Subcutaneous adipose tissue (tissue), 4 donors: ENCODE results near the gene TNXB. TPM values are rescaled to one million over a fixed set of nuclear protein-coding genes. Genes with fewer than 3 reads are reported as not detected.

Source experiments
- total RNA-seq, 4 donors: library from RNA; depleted of rRNA; stranded (reverse); fragments of >200 nt; gene quantifications; one replicate each; pipeline ENCODE4 v1.1.0, GENCODE V29; 2016
- TF ChIP-seq, protein P1 (sequence below): fragments of 450-650 bp; IDR thresholded peaks from one replicate; pipeline ENCODE4 v1.5.1; 2016; ENCODE audit warnings: low read depth, mild to moderate bottlenecking, control low read depth, antibody characterized with exemption, moderate library complexity

Gene TNXB
- total RNA-seq, 4 donors from 2014 or later = 93.9 to 261 (median 142) TPM

DNA sequence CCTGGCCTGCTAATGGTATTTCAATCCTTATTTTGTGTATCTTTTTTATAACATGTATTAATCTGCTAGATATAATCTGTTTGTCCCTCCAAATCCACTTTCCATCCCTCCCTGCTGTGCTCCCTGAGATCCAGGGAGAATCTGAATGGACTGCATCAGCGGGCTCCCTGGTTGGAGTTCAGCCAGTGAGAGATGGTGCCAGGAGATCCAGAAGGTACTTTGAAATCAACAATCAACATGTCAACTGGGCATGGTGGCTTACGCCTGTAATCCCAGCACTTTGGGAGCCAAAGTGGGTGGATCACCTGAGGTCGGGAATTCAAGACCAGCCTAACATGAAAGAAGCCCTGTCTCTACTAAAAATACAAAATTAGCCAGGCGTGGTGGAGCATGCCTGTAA lies 14.5 kb upstream of the TNXB start:
- TF ChIP-seq, protein P1, sequence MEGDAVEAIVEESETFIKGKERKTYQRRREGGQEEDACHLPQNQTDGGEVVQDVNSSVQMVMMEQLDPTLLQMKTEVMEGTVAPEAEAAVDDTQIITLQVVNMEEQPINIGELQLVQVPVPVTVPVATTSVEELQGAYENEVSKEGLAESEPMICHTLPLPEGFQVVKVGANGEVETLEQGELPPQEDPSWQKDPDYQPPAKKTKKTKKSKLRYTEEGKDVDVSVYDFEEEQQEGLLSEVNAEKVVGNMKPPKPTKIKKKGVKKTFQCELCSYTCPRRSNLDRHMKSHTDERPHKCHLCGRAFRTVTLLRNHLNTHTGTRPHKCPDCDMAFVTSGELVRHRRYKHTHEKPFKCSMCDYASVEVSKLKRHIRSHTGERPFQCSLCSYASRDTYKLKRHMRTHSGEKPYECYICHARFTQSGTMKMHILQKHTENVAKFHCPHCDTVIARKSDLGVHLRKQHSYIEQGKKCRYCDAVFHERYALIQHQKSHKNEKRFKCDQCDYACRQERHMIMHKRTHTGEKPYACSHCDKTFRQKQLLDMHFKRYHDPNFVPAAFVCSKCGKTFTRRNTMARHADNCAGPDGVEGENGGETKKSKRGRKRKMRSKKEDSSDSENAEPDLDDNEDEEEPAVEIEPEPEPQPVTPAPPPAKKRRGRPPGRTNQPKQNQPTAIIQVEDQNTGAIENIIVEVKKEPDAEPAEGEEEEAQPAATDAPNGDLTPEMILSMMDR = no peak

DNA sequence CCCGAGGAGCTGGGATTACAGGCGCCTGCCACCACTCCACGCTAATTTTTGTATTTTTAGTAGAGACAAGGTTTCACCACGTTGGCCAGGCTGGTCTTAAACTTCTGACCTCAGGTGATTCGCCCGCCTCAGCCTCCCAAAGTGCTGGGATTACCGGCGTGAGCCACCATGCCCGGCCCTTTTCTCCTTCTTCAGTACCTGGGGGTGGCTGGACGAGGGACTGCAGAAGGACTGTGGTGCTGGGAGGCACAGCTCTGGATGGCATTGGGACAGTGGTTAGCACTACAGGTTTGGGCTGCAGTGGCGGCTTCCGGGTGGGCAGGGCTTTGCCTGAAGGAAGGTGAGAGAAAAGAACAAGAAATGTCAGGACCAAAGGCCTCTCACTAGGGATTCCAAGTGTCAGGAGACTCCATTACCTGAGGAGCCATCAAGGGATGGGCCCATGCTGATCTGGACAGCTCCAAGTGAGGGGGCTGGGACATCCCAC lies 11.5 kb upstream of the TNXB start:
- TF ChIP-seq, protein P1 = no peak

DNA sequence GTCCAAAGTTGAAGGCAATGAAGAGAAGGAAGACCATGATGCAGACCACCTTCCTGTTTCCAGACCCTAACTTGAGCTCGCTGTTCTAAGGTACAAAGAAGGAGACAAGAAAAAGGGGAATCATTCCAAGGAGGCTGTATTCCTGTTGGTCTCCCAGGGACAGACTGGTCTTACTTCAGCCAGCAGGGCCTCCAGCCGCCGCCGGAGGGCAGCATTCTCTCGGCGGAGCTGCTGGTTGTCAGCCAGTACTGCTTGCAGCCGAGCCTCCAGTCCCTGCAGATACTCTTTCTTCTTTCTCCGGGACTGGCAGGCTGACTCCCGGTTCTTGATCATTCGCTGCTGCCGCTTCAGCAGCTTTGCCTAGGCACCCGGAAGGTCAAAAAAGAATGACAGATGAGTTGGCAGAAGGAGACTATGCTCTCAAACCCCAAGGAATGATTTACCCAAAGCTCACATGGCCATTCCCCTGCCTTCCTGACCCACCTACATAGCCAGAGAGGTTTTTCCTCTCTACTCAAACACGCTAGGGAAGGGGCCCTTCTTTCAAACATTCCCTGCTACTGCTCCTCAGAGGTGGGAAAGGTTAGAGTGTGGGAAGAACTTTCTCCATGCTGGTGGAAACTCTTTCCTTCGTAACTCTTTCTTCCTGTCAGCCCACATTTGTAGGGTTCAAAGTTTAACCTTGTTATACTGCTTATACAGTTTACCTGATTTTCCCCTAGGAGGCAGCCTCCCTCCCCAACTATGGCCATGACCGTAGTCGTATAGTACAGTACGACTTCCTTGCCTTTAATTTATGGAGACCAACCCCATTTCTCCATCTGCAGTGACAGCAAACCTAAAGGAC lies 9.9 kb upstream of the TNXB start:
- TF ChIP-seq, protein P1 = no peak

DNA sequence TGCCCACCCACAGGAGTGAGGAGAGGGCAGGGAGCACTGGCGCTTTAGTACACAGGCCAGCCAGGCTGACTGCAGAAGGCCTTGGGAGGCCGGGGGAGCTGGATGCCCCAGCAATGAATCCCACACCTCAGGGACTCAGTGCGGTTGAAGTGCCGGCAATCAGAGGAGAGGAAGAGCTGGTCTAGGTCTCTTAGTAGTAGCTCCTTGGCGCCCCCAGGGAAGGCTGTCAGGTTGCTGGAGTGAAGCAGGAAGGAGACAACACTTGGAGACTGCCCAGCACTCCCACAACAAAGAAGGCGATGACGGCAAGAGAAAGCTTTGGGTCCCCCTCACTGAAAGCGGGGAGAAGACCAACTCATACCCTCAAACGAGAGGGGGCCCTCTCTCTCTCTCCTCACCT lies 8.3 kb upstream of the TNXB start:
- TF ChIP-seq, protein P1 = no peak

DNA sequence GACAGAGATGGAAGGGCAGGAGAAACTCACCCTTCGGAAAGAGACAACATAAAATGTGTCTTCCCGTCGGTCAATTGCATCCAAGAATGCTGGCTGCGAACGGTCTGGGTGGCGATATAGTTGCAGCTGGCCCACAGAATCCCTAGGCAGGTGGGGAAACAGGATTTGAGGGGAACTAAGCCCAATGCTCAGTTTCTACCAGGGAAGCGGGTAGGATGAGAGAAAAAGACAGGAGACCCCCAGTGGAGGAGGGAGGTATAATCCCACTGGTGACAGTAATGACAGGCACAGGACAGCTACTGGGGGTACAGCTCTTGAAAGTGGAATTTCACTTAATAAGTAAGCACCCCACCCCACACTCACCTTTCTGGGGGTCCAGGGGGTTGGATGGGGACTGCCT lies 7.5 kb upstream of the TNXB start:
- TF ChIP-seq, protein P1 = no peak

DNA sequence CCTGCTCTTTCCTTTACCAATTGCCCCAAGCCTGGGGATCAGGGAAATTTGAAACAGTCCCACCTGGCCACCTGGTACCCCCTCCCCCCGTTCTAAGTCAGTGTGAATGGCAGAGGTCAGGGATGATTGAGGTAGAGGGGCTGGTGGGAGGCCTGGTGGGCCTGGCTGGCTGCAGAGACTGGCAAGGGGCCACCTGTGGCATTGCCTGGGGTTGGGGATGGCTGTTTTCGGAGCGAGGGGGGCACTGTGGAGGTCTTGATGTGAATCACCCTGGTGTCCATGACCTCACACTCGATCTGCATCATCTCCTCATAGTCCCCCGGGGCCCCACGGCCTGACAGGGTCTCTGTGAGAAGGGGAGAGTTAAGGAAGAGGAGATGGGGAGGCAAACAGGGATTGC lies 6.5 kb upstream of the TNXB start:
- TF ChIP-seq, protein P1 = no peak

DNA sequence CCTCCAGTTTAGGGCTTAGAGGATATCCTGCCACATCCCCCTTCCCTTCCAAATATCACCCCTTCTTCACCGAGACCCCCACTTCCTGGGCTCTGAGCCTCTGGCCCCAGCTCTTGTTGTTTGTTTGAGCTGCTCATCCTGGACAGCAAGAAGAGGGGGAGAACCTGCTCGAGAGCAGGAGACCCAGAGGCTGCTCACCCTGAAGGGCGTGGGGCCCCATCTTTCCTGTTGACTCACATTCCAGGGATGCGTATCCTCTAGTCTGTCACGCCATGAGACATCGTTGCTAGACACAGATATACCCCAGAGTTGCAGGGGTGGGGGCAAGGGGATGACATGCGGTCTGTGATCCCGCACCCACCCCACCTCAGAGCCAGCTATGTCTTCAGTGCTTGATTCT lies 5.7 kb upstream of the TNXB start:
- TF ChIP-seq, protein P1 = no peak
